HepG2 (cell line): ENCODE measurements around the gene SLC22A23. TPM values are rescaled to one million over a fixed set of nuclear protein-coding genes. Genes with fewer than 3 reads are reported as not detected.

Experiments used
- ARNTL ChIP-seq: sonication (generic); formaldehyde crosslinking; IDR thresholded peaks from 2 replicates; pipeline ENCODE4 v1.4.0; 2020; ENCODE audit warnings: mild to moderate bottlenecking, missing genetic modification reagents
- ATF7 ChIP-seq, 2 experiments: fragments of 450-650 bp in 1 of 2; sonication (generic) in 1 of 2; formaldehyde crosslinking in 1 of 2; IDR thresholded peaks; 2 replicates each; pipeline versions ENCODE4 v1.4.0 to v1.6.1; 2016 to 2020; ENCODE audit warnings: antibody characterized with exemption in 1 of 2, mild to moderate bottlenecking in 1 of 2, missing genetic modification reagents in 1 of 2
- DRAP1 ChIP-seq: IDR thresholded peaks from 2 replicates; pipeline ENCODE4 v1.6.1; 2016; ENCODE audit warnings: missing genetic modification reagents, missing compliant biosample characterization
- MEIS2 ChIP-seq: sonication (generic); formaldehyde crosslinking; IDR thresholded peaks from 2 replicates; pipeline ENCODE4 v1.9.0; 2021; ENCODE audit warnings: mild to moderate bottlenecking, missing genetic modification reagents
- REST ChIP-seq, 2 experiments: IDR thresholded peaks; 2 replicates each; pipeline ENCODE4 v1.6.1; 2011 to 2012; ENCODE audit warnings: low read length in 2 of 2, borderline replicate concordance in 1 of 2, low read depth in 1 of 2, mild to moderate bottlenecking in 1 of 2, moderate library complexity in 1 of 2
- SRY ChIP-seq: sonication (generic); formaldehyde crosslinking; IDR thresholded peaks from 2 replicates; pipeline ENCODE4 v1.8.0; 2022; ENCODE audit warnings: mild to moderate bottlenecking, missing genetic modification reagents
- ZBTB46 ChIP-seq: sonication (generic); formaldehyde crosslinking; IDR thresholded peaks from 2 replicates; pipeline ENCODE4 v1.4.0; 2020; ENCODE audit warnings: mild to moderate bottlenecking, missing genetic modification reagents, borderline replicate concordance
- ZBTB8A ChIP-seq: sonication (generic); formaldehyde crosslinking; IDR thresholded peaks from 2 replicates; pipeline ENCODE4 v1.4.0; 2020; ENCODE audit warnings: mild to moderate bottlenecking, low read depth, missing genetic modification reagents, borderline replicate concordance
- ZNF34 ChIP-seq: sonication (generic); formaldehyde crosslinking; IDR thresholded peaks from 2 replicates; pipeline ENCODE4 v1.4.0; 2020; ENCODE audit warnings: mild to moderate bottlenecking, missing genetic modification reagents, borderline replicate concordance
- ZNF383 ChIP-seq: sonication (generic); formaldehyde crosslinking; IDR thresholded peaks from 2 replicates; pipeline ENCODE4 v1.4.0; 2020; ENCODE audit warnings: missing genetic modification reagents, mild to moderate bottlenecking, borderline replicate concordance
- ZNF839 ChIP-seq: sonication (generic); formaldehyde crosslinking; IDR thresholded peaks from 2 replicates; pipeline ENCODE4 v1.4.0; 2020; ENCODE audit warnings: missing genetic modification reagents, mild to moderate bottlenecking, borderline replicate concordance
- polyA plus RNA-seq, 8 experiments: library from polyadenylated mRNA; depleted of rRNA in 3 of 8; stranded (reverse) in 7 of 8; unstranded in 1 of 8; fragments of >200 nt; fragmentation: Illumina TruSeq in 4 of 8; extraction: Trizol in 4 of 8; gene quantifications; 2 replicates each; pipeline versions ENCODE4 v1.2.1 to v1.2.3, GENCODE V29; 2011 to 2016; ENCODE audit warnings: low read depth in 4 of 8, missing spikeins in 1 of 8, mixed read lengths in 1 of 8; ENCODE audit not compliant: insufficient read depth in 1 of 8
- total RNA-seq, 5 experiments: library from RNA; depleted of rRNA; stranded (reverse); fragments of >200 nt; fragmentation: Illumina TruSeq; extraction: Trizol; gene quantifications; 2 replicates each; pipeline ENCODE4 v1.2.3, GENCODE V29; 2016; ENCODE audit warnings: low read depth in 1 of 5

Gene SLC22A23
- total and polyA plus RNA-seq, 2 of the 13 experiments (the other 11 are each of a cell fraction or from before 2014, with no cell fraction given) = 11.8 to 17.5 TPM

- peak in 1 of 2 experiments; percentile 46; a peak in 1 of 4 replicates for TF ChIP-seq REST (IDR thresholded peaks at IDR 0.05; ENCODE audit: borderline replicate concordance in 1 of 2, low read depth in 1 of 2, low read length in 2 of 2)
- TF ChIP-seq SRY (CRISPR knock-in tag) = no peak; the same call in 1 of the 2 replicates
- 0 out of 2 replicates have a peak, but pooled peaks have one; percentile 54 for TF ChIP-seq ZNF34 (CRISPR knock-in tag)
- TF ChIP-seq ARNTL (CRISPR knock-in tag) = no peak
- no peak for TF ChIP-seq ZNF839
- TF ChIP-seq DRAP1 (CRISPR knock-in tag) = 0 out of 2 replicates have a peak, but pooled peaks have one; percentile 51
- TF ChIP-seq ZBTB46 = no peak
- TF ChIP-seq ZBTB8A (CRISPR knock-in tag) = peak; percentile 55; the same call in 1 of the 2 replicates
- TF ChIP-seq ZNF383 (CRISPR knock-in tag) = 0 out of 2 replicates have a peak, but pooled peaks have one; percentile 39
- TF ChIP-seq ATF7 (IDR thresholded peaks at IDR 0.05) = no peak
- no peak for TF ChIP-seq ATF7 (CRISPR knock-in tag; IDR thresholded peaks at IDR 0.05)
- TF ChIP-seq MEIS2 = 0 out of 2 replicates have a peak, but pooled peaks have one; percentile 7
Observed at GRCh38 chr6:3227363-3228045, 229.3 kb downstream of the SLC22A23 start, which contains the start of gene TUBB2B (continued).
